Left lung (tissue), 10 donors: ENCODE measurements around the gene C13orf46. TPM values are rescaled to one million over a fixed set of nuclear protein-coding genes. Genes with fewer than 3 reads are reported as not detected.
A peak's percentile ranks its signal among the peaks of the same experiment; 100 is the strongest.

ENCODE experiments used
- ATAC-seq: fragments of 200-7000 bp; cut with Tn5 transposase; one replicate; pipeline ENCODE4 v1.9.1; 2020; ENCODE audit warnings: moderate library complexity
- DNase-seq, 4 donors: peaks; one replicate each; pipeline ENCODE4 v3.0.0-alpha.2; 2013 to 2020
- H3K27ac ChIP-seq, 2 donors: fragments of 200-600 bp; sonication (generic) in 1 of 2; one replicate each; pipeline versions ENCODE4 v1.5.0 to v1.8.0; 2020 to 2021
- H3K27me3 ChIP-seq, 2 donors: fragments of 200-600 bp; sonication (generic) in 1 of 2; one replicate each; pipeline versions ENCODE4 v1.5.0 to v1.8.0; 2020 to 2021
- H3K36me3 ChIP-seq, 2 donors: fragments of 200-600 bp; sonication (generic) in 1 of 2; one replicate each; pipeline versions ENCODE4 v1.5.0 to v1.8.0; 2020 to 2021
- H3K4me1 ChIP-seq, 2 donors: fragments of 200-600 bp; one replicate each; pipeline ENCODE4 v1.8.0; 2021
- H3K4me3 ChIP-seq, 2 donors: fragments of 200-600 bp; sonication (generic) in 1 of 2; one replicate each; pipeline versions ENCODE4 v1.5.0 to v1.8.0; 2020 to 2021; ENCODE audit warnings: mild to moderate bottlenecking in 1 of 2
- H3K9me3 ChIP-seq, 2 donors: fragments of 200-600 bp; sonication (generic) in 1 of 2; one replicate each; pipeline versions ENCODE4 v1.5.0 to v1.8.0; 2020 to 2021
- CTCF ChIP-seq, 2 donors: fragments of 200-600 bp; sonication (generic) in 1 of 2; IDR thresholded peaks; one replicate each; pipeline versions ENCODE4 v1.5.0 to v1.8.0; 2021; ENCODE audit warnings: antibody characterized with exemption in 2 of 2
- intact Hi-C, 2 donors: fragments of 100-400 bp; cut with DNase I; formaldehyde crosslinking; loops; one replicate each; pipeline versions ENCODE4 v1.11.2 to v1.14.2; 2022
- polyA plus RNA-seq, 6 donors: library from polyadenylated mRNA; unstranded; fragments of 120-200 nt; gene quantifications; one replicate each; pipeline ENCODE4 v1.2.1, GENCODE V29; 2013; ENCODE audit not compliant: insufficient read length in 6 of 6
- total RNA-seq, 2 donors: library from RNA; stranded (reverse); fragmentation: NEBNext Ultra II Directional; extraction: Animal tissue kit (Norgen Biotek cat#: 25700); gene quantifications; one replicate each; pipeline ENCODE4 v1.2.1, GENCODE V29; 2021
- donor health status: DM: no; HTN: yes; CAD: no.
- donor health status: DM: no; HTN: no; CAD: no.

The C13orf46 gene
- total and polyA plus RNA-seq, 8 donors = 0.10 to 7.5 (median 0.29) TPM

- H3K4me1 ChIP-seq = peaks cover 0 to 7% of the 10 kb centered on the region in 2 donors
- ATAC-seq = no peak
- no peak overlapping the region for H3K27ac ChIP-seq
- DNase-seq = peak in 1 of 4 donors; percentile 74
- H3K27me3 ChIP-seq = no peaks in the 10 kb centered on the region
- H3K36me3 ChIP-seq = peaks cover 0 to 88% of the 10 kb centered on the region in 2 donors
- intact Hi-C loops = no loop called here
- H3K4me3 ChIP-seq = no peak overlapping the region
- H3K9me3 ChIP-seq = no peaks in the 10 kb centered on the region
- no peak for TF ChIP-seq CTCF (IDR thresholded peaks at IDR 0.05)
Measured at GRCh38 chr13:114013952-114014629, 40.2 kb upstream of the C13orf46 start.

GRCh38 chr13:114013336-114013735, 39.5 kb upstream of the C13orf46 start:
- intact Hi-C loops = no loop called here
- Histone ChIP-seq H3K27me3 (no peaks in the 10 kb centered on the region), H3K4me3 (no peak overlapping the region), H3K36me3 (peaks cover 0 to 84% of the 10 kb centered on the region in 2 donors), H3K9me3 (no peaks in the 10 kb centered on the region), H3K27ac (no peak overlapping the region), H3K4me1 (peaks cover 0 to 7% of the 10 kb centered on the region in 2 donors)
- TF ChIP-seq CTCF (IDR thresholded peaks at IDR 0.05) = no peak
- DNase-seq (no peak), ATAC-seq (no peak)

- ATAC-seq = no peak
- no peak overlapping the region for H3K4me3 ChIP-seq
- no peaks in the 10 kb centered on the region for H3K27me3 ChIP-seq
- TF ChIP-seq CTCF (IDR thresholded peaks at IDR 0.05) = no peak
- H3K27ac ChIP-seq = no peak overlapping the region
- no peak for DNase-seq
- no peaks in the 10 kb centered on the region for H3K9me3 ChIP-seq
- peaks cover 0 to 80% of the 10 kb centered on the region in 2 donors for H3K36me3 ChIP-seq
- intact Hi-C loops = no loop called here
- H3K4me1 ChIP-seq = peaks cover 0 to 7% of the 10 kb centered on the region in 2 donors
Measured at GRCh38 chr13:114012921-114013320, 39.0 kb upstream of the C13orf46 start.

GRCh38 chr13:114012141-114012540, 38.3 kb upstream of the C13orf46 start:
- no peak for TF ChIP-seq CTCF (IDR thresholded peaks at IDR 0.05)
- Histone ChIP-seq H3K9me3 (no peaks in the 10 kb centered on the region), H3K4me3 (no peak overlapping the region), H3K36me3 (peaks cover 0 to 72% of the 10 kb centered on the region in 2 donors), H3K27me3 (no peaks in the 10 kb centered on the region), H3K4me1 (peaks cover 0 to 7% of the 10 kb centered on the region in 2 donors), H3K27ac (no peak overlapping the region)
- intact Hi-C loops = no loop called here
- no peak for DNase-seq
- ATAC-seq = no peak

- no peak for ATAC-seq
- peaks cover 0 to 7% of the 10 kb centered on the region in 2 donors for H3K4me1 ChIP-seq
- TF ChIP-seq CTCF (IDR thresholded peaks at IDR 0.05) = no peak
- intact Hi-C loops = no loop called here
- DNase-seq = no peak
- no peak overlapping the region for H3K27ac ChIP-seq
- H3K27me3 ChIP-seq = no peaks in the 10 kb centered on the region
- no peak overlapping the region for H3K4me3 ChIP-seq
- H3K36me3 ChIP-seq = peaks cover 0 to 63% of the 10 kb centered on the region in 2 donors
- H3K9me3 ChIP-seq = no peaks in the 10 kb centered on the region
Measured at GRCh38 chr13:114011226-114011625, 37.4 kb upstream of the C13orf46 start.
